ENCODE measurements around the gene MBNL1. TPM values are rescaled to one million over a fixed set of nuclear protein-coding genes. Genes with fewer than 3 reads are reported as not detected.

Gene MBNL1
- total and polyA plus RNA-seq, 2 donors (not counting 3 experiments of a cell fraction or from before 2014, with no cell fraction given), result 179 to 362 TPM

- TSS peak; percentile 33 for BruUV-seq (replicated peaks)
- dilution Hi-C loops (cut with MboI; ENCODE audit: extremely low pct_ligation_motif_present, low sequenced_read_pairs), result no loop called here
- ChIA-PET CTCF (interaction anchor here (0.7 to 1.8 kb wide), 8 partner anchors 22 to 243 kb away, joined by 3 to 11 read pairs (median 4); no protein-coding TSS in a partner anchor), POLR2A (interaction anchor here (0.7 to 1.4 kb wide), 7 partner anchors 12 to 327 kb away, joined by 3 to 6 read pairs (median 3); no protein-coding TSS in a partner anchor)
- Histone ChIP-seq H3K27ac (ENCODE audit: insufficient read depth, low read depth, low read length) (peak overlapping the region; percentile 86), H3K4me2 (ENCODE audit: insufficient read depth, low read length) (peak overlapping the region; percentile 18), H4K20me1 (replicated peaks; ENCODE audit: control insufficient read depth, extremely low read depth, insufficient read depth, low read length) (no peaks in the 10 kb centered on the region), H3K9ac (replicated peaks; ENCODE audit: extremely low read depth, insufficient read depth, low read length) (peak overlapping the region; percentile 98), H3K36me3 (ENCODE audit: control insufficient read depth in 2 of 2, extremely low read depth in 1 of 2, insufficient read depth in 2 of 2, low read length in 2 of 2) (no peaks in the 10 kb centered on the region), H3K9me3 (replicated peaks; ENCODE audit: control insufficient read depth, insufficient read depth, low read length) (no peaks in the 10 kb centered on the region), H2AFZ (ENCODE audit: low read depth, low read length) (no peak overlapping the region), H3K9me1 (replicated peaks; ENCODE audit: control insufficient read depth, extremely low read depth, insufficient read depth, low read length) (no peaks in the 10 kb centered on the region), H3K4me1 (ENCODE audit: control insufficient read depth, extremely low read depth, insufficient read depth, low read length) (peaks cover 47% of the 10 kb centered on the region), H3K27me3 (ENCODE audit: control insufficient read depth in 2 of 2, insufficient read depth in 2 of 2, low read length in 2 of 2) (no peaks in the 10 kb centered on the region), H3K4me3 (replicated peaks in 1 of 3; ENCODE audit: insufficient read depth in 1 of 3, low read depth in 1 of 3, low read length in 3 of 3) (peak overlapping the region; percentile 71 to 97 (median 82)), H3K79me2 (ENCODE audit: control insufficient read depth, insufficient read depth, low read length) (peaks cover 65% of the 10 kb centered on the region)
- FAIRE-seq (no peak), DNase-seq (ENCODE audit: low read depth, low spot score) (no peak)
- intact Hi-C loops (cut with micrococcal nuclease), result loop anchor here (2.0 to 5.0 kb wide), 5 partner anchors 50 to 347 kb away; no protein-coding TSS in a partner anchor
- TF ChIP-seq CTCF (IDR thresholded peaks at IDR 0.05; ENCODE audit: extremely low read depth in 1 of 2, insufficient read depth in 1 of 2, low read depth in 1 of 2, low read length in 2 of 2) (no peak), POLR2AphosphoS5 (IDR thresholded peaks at IDR 0.05; ENCODE audit: insufficient read depth, low read depth, low read length) (peak; percentile 66), EZH2 (IDR thresholded peaks at IDR 0.05; ENCODE audit: borderline replicate concordance, low read depth, low read length, severe bottlenecking) (no peak)
Observed at GRCh38 chr3:152269056-152269830, 514 bp downstream of the MBNL1 start.
